Osteocyte (in vitro differentiated cells): ENCODE measurements around the gene MX2. TPM values are rescaled to one million over a fixed set of nuclear protein-coding genes. Genes with fewer than 3 reads are reported as not detected.

Source experiments
- DNase-seq: peaks from one replicate; pipeline ENCODE4 v3.0.0; 2021; ENCODE audit warnings: mixed read lengths; ENCODE audit not compliant: unreplicated experiment; ENCODE audit errors: extremely low spot score
- H3K27ac Mint-ChIP-seq: one replicate; pipeline ENCODE4 v1.8.0; 2021; ENCODE audit warnings: mild to moderate bottlenecking, mixed read lengths; ENCODE audit not compliant: unreplicated experiment
- H3K27me3 Mint-ChIP-seq: one replicate; pipeline ENCODE4 v1.8.0; 2021; ENCODE audit warnings: mixed read lengths; ENCODE audit not compliant: unreplicated experiment
- H3K36me3 Mint-ChIP-seq: one replicate; pipeline ENCODE4 v1.8.0; 2021; ENCODE audit warnings: mixed read lengths; ENCODE audit not compliant: unreplicated experiment
- H3K4me1 Mint-ChIP-seq: one replicate; pipeline ENCODE4 v1.8.0; 2021; ENCODE audit warnings: mixed read lengths; ENCODE audit not compliant: unreplicated experiment
- H3K4me3 Mint-ChIP-seq: one replicate; pipeline ENCODE4 v1.8.0; 2021; ENCODE audit warnings: mild to moderate bottlenecking, moderate library complexity, mixed read lengths; ENCODE audit not compliant: unreplicated experiment
- H3K9me3 Mint-ChIP-seq: one replicate; pipeline ENCODE4 v1.8.0; 2021; ENCODE audit warnings: mixed read lengths; ENCODE audit not compliant: unreplicated experiment
- CTCF ChIP-seq: fragments of 200-600 bp; sonication (generic); IDR thresholded peaks from 2 replicates; pipeline ENCODE4 v1.5.0; 2021; ENCODE audit warnings: antibody characterized with exemption, mild to moderate bottlenecking, moderate library complexity
- total RNA-seq: library from RNA; stranded (reverse); gene quantifications from 2 replicates; pipeline ENCODE4 v1.2.1, GENCODE V29; 2021

MX2 gene
- total RNA-seq, 1 donor from 2014 or later: not detected

GRCh38 chr21:41321908-41322495 lies 39.8 kb upstream of the MX2 start:
- no peaks in the 10 kb centered on the region for H3K36me3 Mint-ChIP-seq
- H3K4me1 Mint-ChIP-seq: peaks cover 3% of the 10 kb centered on the region
- no peaks in the 10 kb centered on the region for H3K9me3 Mint-ChIP-seq
- H3K4me3 Mint-ChIP-seq: no peak overlapping the region
- H3K27ac Mint-ChIP-seq: no peak overlapping the region
- DNase-seq: no peak
- no peak for TF ChIP-seq CTCF
- peaks cover 28% of the 10 kb centered on the region for H3K27me3 Mint-ChIP-seq

GRCh38 chr21:41322496-41323382 lies 39.1 kb upstream of the MX2 start:
- Mint-ChIP-seq H3K27me3 (peaks cover 21% of the 10 kb centered on the region), H3K27ac (no peak overlapping the region), H3K4me3 (no peak overlapping the region), H3K36me3 (no peaks in the 10 kb centered on the region), H3K9me3 (no peaks in the 10 kb centered on the region), H3K4me1 (no peaks in the 10 kb centered on the region)
- TF ChIP-seq CTCF: no peak
- no peak for DNase-seq

GRCh38 chr21:41325138-41325912 lies 36.5 kb upstream of the MX2 start:
- no peaks in the 10 kb centered on the region for H3K4me1 Mint-ChIP-seq
- H3K27ac Mint-ChIP-seq: no peak overlapping the region
- no peak overlapping the region for H3K4me3 Mint-ChIP-seq
- peaks cover 17% of the 10 kb centered on the region for H3K27me3 Mint-ChIP-seq
- TF ChIP-seq CTCF: no peak
- DNase-seq: no peak
- no peaks in the 10 kb centered on the region for H3K36me3 Mint-ChIP-seq
- H3K9me3 Mint-ChIP-seq: no peaks in the 10 kb centered on the region

- H3K36me3 Mint-ChIP-seq: no peaks in the 10 kb centered on the region
- H3K27ac Mint-ChIP-seq: no peak overlapping the region
- H3K4me1 Mint-ChIP-seq: no peaks in the 10 kb centered on the region
- DNase-seq: no peak
- TF ChIP-seq CTCF: no peak
- H3K4me3 Mint-ChIP-seq: no peak overlapping the region
- H3K9me3 Mint-ChIP-seq: no peaks in the 10 kb centered on the region
- H3K27me3 Mint-ChIP-seq: peaks cover 18% of the 10 kb centered on the region
Observed at GRCh38 chr21:41326414-41327080, 35.3 kb upstream of the MX2 start.
